ENCODE measurements around the gene RPL5. TPM values are rescaled to one million over a fixed set of nuclear protein-coding genes. Genes with fewer than 3 reads are reported as not detected.
A peak's percentile ranks its signal among the peaks of the same experiment; 100 is the strongest.

RPL5 gene
- total RNA-seq, 1 experiment from 2014 or later, result 1,607 TPM

DNA sequence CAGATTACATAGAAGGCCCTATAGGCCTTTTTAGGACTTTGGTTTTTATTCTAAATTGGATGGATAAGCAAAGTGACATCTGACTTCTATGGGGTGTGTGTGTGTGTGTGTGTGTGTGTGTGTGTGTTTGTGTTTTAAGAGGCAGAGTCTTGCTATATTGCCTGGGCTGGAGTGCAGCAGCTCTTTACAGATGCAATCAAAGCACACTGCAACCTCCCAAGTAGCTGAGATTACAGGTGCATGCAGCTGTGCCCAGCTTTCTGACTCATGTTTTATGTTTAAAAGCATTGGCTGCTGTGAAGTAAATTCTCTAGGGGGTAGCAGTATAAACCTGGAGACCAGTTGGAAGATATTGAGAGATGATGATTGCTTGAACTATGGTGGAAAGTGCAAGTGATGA, 34.5 kb upstream of the RPL5 start:
- POLR2A ChIA-PET, result interaction anchor here (1.2 to 3.4 kb wide), 2 partner anchors 12 to 21 kb away, joined by 3 to 13 read pairs; partner anchors contain the start of gene EVI5
- CTCF ChIA-PET, result interaction anchor here (0.9 to 1.0 kb wide), 3 partner anchors 48 to 487 kb away, joined by 3 to 5 read pairs (median 3); no protein-coding TSS in a partner anchor

DNA sequence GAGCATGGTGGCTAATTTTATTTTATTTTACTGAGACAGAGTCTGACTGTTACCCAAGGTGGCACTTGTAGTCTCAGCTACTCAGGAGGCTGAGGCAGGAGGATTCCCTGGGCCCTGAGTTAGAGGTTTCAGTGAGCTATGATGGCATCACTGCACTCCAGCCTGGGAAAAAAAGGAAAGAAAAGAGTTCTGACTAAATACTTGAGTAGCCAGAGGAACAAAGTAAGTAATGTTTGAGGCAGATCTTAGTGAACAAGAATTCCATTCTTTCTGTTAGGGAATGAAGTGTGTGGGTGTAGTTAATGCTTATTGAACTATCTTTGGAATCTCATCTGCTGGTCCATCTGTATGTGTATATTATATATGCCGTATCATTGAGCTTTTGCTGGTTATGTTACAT, 33.9 kb upstream of the RPL5 start:
- no peak for DNase-seq (ENCODE audit: unreplicated experiment)
- Mint-ChIP-seq H3K4me1 (ENCODE audit: insufficient read depth, unreplicated experiment) (no peaks in the 10 kb centered on the region), H3K27me3 (ENCODE audit: insufficient read depth, unreplicated experiment) (no peaks in the 10 kb centered on the region), H3K4me3 (ENCODE audit: unreplicated experiment) (no peak overlapping the region), H3K27ac (ENCODE audit: low read depth, unreplicated experiment) (no peak overlapping the region), H3K36me3 (ENCODE audit: insufficient read depth, unreplicated experiment) (no peaks in the 10 kb centered on the region), H3K9me3 (ENCODE audit: unreplicated experiment) (no peaks in the 10 kb centered on the region)
- BruUV-seq (replicated peaks), result no TSS peak
- ChIA-PET CTCF (interaction anchor here (0.5 to 1.1 kb wide), 4 partner anchors 19 to 488 kb away, joined by 3 to 5 read pairs (median 3); no protein-coding TSS in a partner anchor), POLR2A (interaction anchor here (0.7 to 3.4 kb wide), 3 partner anchors 12 to 23 kb away, joined by 3 to 13 read pairs (median 3); partner anchors contain the start of gene EVI5)
- TF ChIP-seq, protein P1, sequence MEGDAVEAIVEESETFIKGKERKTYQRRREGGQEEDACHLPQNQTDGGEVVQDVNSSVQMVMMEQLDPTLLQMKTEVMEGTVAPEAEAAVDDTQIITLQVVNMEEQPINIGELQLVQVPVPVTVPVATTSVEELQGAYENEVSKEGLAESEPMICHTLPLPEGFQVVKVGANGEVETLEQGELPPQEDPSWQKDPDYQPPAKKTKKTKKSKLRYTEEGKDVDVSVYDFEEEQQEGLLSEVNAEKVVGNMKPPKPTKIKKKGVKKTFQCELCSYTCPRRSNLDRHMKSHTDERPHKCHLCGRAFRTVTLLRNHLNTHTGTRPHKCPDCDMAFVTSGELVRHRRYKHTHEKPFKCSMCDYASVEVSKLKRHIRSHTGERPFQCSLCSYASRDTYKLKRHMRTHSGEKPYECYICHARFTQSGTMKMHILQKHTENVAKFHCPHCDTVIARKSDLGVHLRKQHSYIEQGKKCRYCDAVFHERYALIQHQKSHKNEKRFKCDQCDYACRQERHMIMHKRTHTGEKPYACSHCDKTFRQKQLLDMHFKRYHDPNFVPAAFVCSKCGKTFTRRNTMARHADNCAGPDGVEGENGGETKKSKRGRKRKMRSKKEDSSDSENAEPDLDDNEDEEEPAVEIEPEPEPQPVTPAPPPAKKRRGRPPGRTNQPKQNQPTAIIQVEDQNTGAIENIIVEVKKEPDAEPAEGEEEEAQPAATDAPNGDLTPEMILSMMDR (IDR thresholded peaks at IDR 0.05; ENCODE audit: unreplicated experiment), result no peak
- intact Hi-C loops (cut with micrococcal nuclease), result no loop called here

More for the DNA sequence above, 34.5 kb upstream of the RPL5 start:
- H3K36me3 Mint-ChIP-seq (ENCODE audit: insufficient read depth, unreplicated experiment), result no peaks in the 10 kb centered on the region
- H3K4me3 Mint-ChIP-seq (ENCODE audit: unreplicated experiment), result no peak overlapping the region
- intact Hi-C loops (cut with micrococcal nuclease), result no loop called here
- H3K4me1 Mint-ChIP-seq (ENCODE audit: insufficient read depth, unreplicated experiment), result no peaks in the 10 kb centered on the region
- no peak for DNase-seq (ENCODE audit: unreplicated experiment)
- H3K9me3 Mint-ChIP-seq (ENCODE audit: unreplicated experiment), result no peaks in the 10 kb centered on the region
- no TSS peak for BruUV-seq (replicated peaks)
- TF ChIP-seq, protein P1 (IDR thresholded peaks at IDR 0.05; ENCODE audit: unreplicated experiment), result no peak
- no peaks in the 10 kb centered on the region for H3K27me3 Mint-ChIP-seq (ENCODE audit: insufficient read depth, unreplicated experiment)
- H3K27ac Mint-ChIP-seq (ENCODE audit: low read depth, unreplicated experiment), result no peak overlapping the region

DNA sequence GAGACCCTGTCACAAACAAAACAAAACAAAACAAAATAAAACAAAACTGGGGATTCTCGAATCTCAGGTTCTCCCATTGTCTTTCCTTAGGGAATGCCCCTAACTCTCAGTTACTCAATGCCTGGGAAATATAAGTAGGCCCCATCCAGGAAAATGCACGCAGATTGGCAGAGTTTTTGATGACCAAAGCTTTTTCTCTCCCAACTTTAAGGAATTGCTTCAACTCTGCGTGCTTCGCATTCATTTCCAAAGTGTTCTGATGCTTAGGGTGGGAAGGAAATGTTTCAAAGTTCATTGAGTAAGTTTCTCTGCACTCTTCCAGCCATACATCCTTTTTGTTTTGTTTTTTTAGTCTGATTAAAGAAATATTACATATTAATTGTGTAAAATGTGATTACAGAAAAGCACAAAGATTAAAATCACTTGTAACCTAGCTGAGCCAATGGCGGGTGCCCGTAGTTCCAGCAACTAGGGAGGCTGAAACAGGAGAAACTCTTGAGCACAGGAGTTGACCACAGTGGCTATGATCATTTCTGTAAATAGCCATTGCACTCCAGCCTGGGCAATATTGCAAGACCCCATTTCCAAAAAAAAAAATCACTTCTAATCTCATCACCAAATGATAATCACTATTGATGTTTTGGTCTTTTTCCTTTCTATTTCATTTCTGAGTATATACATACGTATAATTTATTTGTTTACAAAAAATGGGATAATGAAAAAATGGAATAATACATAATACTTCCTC, 28.5 kb upstream of the RPL5 start:
- CTCF ChIA-PET, result interaction anchor here (0.6 kb wide), 1 partner anchor 939 kb away, joined by 3 read pairs; no protein-coding TSS in a partner anchor
- TF ChIP-seq, protein P1 (IDR thresholded peaks at IDR 0.05; ENCODE audit: unreplicated experiment), result no peak
- Mint-ChIP-seq H3K27ac (ENCODE audit: low read depth, unreplicated experiment) (no peak overlapping the region), H3K4me1 (ENCODE audit: insufficient read depth, unreplicated experiment) (peaks cover 18% of the 10 kb centered on the region), H3K4me3 (ENCODE audit: unreplicated experiment) (no peak overlapping the region), H3K9me3 (ENCODE audit: unreplicated experiment) (no peaks in the 10 kb centered on the region), H3K36me3 (ENCODE audit: insufficient read depth, unreplicated experiment) (no peaks in the 10 kb centered on the region), H3K27me3 (ENCODE audit: insufficient read depth, unreplicated experiment) (no peaks in the 10 kb centered on the region)
- no TSS peak for BruUV-seq (replicated peaks)
- POLR2A ChIA-PET, result interaction anchor here (1.9 to 2.0 kb wide), 2 partner anchors 17 to 29 kb away, joined by 10 to 14 read pairs; partner anchors contain the start of gene RPL5
- DNase-seq (ENCODE audit: unreplicated experiment), result no peak
- intact Hi-C loops (cut with micrococcal nuclease), result no loop called here

DNA sequence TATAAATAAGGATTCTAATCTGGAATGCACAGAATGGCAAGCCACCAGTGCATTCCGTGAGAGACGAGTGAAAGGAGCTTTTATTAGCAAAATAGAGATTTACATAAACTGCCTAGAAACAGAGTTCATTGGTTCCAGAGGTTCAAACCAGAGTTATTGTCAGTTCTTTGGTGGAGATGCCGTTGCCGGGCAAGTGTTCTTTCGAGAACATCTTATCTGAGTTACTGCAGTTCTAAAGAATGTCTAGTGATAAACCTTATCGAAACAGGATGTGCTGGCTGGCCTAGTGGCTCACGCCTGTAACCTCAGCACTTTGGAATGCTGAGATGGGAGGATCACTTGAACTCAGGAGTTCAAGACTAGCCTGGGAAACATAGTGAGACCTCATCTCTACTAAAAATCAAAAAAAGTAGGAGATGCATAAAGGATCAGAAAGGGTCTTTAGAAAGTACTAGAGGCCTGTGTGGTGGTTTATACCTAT, 27.1 kb upstream of the RPL5 start:
- CTCF ChIA-PET, result interaction anchor here (0.5 kb wide), 1 partner anchor 58 kb away, joined by 3 read pairs; no protein-coding TSS in a partner anchor

More for the DNA sequence above, 27.1 kb upstream of the RPL5 start:
- peaks cover 18% of the 10 kb centered on the region for H3K4me1 Mint-ChIP-seq (ENCODE audit: insufficient read depth, unreplicated experiment)
- POLR2A ChIA-PET, result interaction anchor here (1.9 to 2.0 kb wide), 2 partner anchors 18 to 27 kb away, joined by 10 to 14 read pairs; partner anchors contain the start of gene RPL5
- no peaks in the 10 kb centered on the region for H3K9me3 Mint-ChIP-seq (ENCODE audit: unreplicated experiment)
- BruUV-seq (replicated peaks), result TSS peak; percentile 76
- no peak overlapping the region for H3K27ac Mint-ChIP-seq (ENCODE audit: low read depth, unreplicated experiment)
- H3K4me3 Mint-ChIP-seq (ENCODE audit: unreplicated experiment), result no peak overlapping the region
- H3K36me3 Mint-ChIP-seq (ENCODE audit: insufficient read depth, unreplicated experiment), result no peaks in the 10 kb centered on the region
- intact Hi-C loops (cut with micrococcal nuclease), result no loop called here
- TF ChIP-seq, protein P1 (IDR thresholded peaks at IDR 0.05; ENCODE audit: unreplicated experiment), result no peak
- no peaks in the 10 kb centered on the region for H3K27me3 Mint-ChIP-seq (ENCODE audit: insufficient read depth, unreplicated experiment)
- DNase-seq (ENCODE audit: unreplicated experiment), result peak; percentile 77

All from MCF 10A (cell line).